SU-DHL-6 (cell line): ENCODE data around the gene GRIA1.

Experiments
- H2AFZ ChIP-seq: fragments of 200-600 bp; sonication (generic); 2 replicates; pipeline ENCODE4 v1.6.1; 2014; ENCODE audit warnings: low read depth, mild to moderate bottlenecking, moderate library complexity, mixed read lengths, antibody characterized with exemption, low read length; ENCODE audit not compliant: severe bottlenecking
- H3F3A ChIP-seq: fragments of 200-600 bp; shearing (Covaris generic); 2 replicates; pipeline ENCODE4 v1.6.0; 2016; ENCODE audit warnings: antibody characterized with exemption, mild to moderate bottlenecking; ENCODE audit not compliant: insufficient read depth
- H3K27ac ChIP-seq: fragments of 200-600 bp; sonication (generic); 2 replicates; pipeline ENCODE4 v1.5.1; 2016; ENCODE audit warnings: low read depth, mild to moderate bottlenecking, low read length, moderate library complexity, mixed read lengths
- H3K27me3 ChIP-seq: fragments of 200-600 bp; sonication (generic), shearing (Covaris generic); 2 replicates; pipeline ENCODE4 v1.6.0; 2014; ENCODE audit warnings: mild to moderate bottlenecking, low read length
- H3K36me3 ChIP-seq: fragments of 200-600 bp; sonication (generic); 2 replicates; pipeline ENCODE4 v1.6.1; 2014; ENCODE audit warnings: mild to moderate bottlenecking, low read length, mixed read lengths
- H3K4me2 ChIP-seq: fragments of 300-600, 200-600 bp; shearing (Covaris generic), sonication (generic); 2 replicates; pipeline ENCODE4 v1.6.0; 2014; ENCODE audit warnings: low read length, low read depth, mild to moderate bottlenecking; ENCODE audit not compliant: poor library complexity, severe bottlenecking
- H3K4me3 ChIP-seq: fragments of 200-600 bp; sonication (generic); 2 replicates; pipeline ENCODE4 v1.5.1; 2014; ENCODE audit warnings: antibody characterized with exemption, low read length, mild to moderate bottlenecking, mixed read lengths; ENCODE audit not compliant: insufficient read depth, poor library complexity, severe bottlenecking
- H3K79me2 ChIP-seq: fragments of 200-600 bp; sonication (generic); 2 replicates; pipeline ENCODE4 v1.6.1; 2014; ENCODE audit warnings: mild to moderate bottlenecking, low read length, moderate library complexity; ENCODE audit not compliant: insufficient read depth
- H3K9ac ChIP-seq: fragments of 200-600 bp; sonication (generic); 2 replicates; pipeline ENCODE4 v1.7.0; 2014; ENCODE audit warnings: mild to moderate bottlenecking, low read length
- H3K9me2 ChIP-seq: fragments of 200-600 bp; sonication (generic); replicated peaks from 2 replicates; pipeline ENCODE4 v1.6.1; 2014; ENCODE audit warnings: low read length; ENCODE audit not compliant: insufficient read depth
- H3K9me3 ChIP-seq: fragments of 200-600 bp; sonication (generic); 2 replicates; pipeline ENCODE4 v1.6.1; 2014; ENCODE audit warnings: low read length, mixed read lengths; ENCODE audit not compliant: insufficient read depth
- H4K20me1 ChIP-seq: fragments of 200-600 bp; sonication (generic); 2 replicates; pipeline ENCODE4 v1.6.1; 2014; ENCODE audit warnings: low read depth, mild to moderate bottlenecking, antibody characterized with exemption, low read length, moderate library complexity, mixed read lengths
- CTCF ChIP-seq: fragments of 200-600 bp; sonication (generic); IDR thresholded peaks from one replicate; pipeline ENCODE4 v1.5.1; 2017; ENCODE audit warnings: antibody characterized with exemption, mild to moderate bottlenecking, low read length, moderate library complexity; ENCODE audit not compliant: insufficient read depth, poor library complexity, severe bottlenecking
- EZH2phosphoT487 ChIP-seq: fragments of 200-600 bp; sonication (generic), shearing (Covaris generic); conservative IDR thresholded peaks from 2 replicates; pipeline ENCODE4 v1.6.1; 2018; ENCODE audit warnings: mild to moderate bottlenecking, antibody characterized with exemption, low read length, moderate library complexity, mixed read lengths

GRIA1 gene

GRCh38 chr5:153640293-153640692, 149.8 kb downstream of the GRIA1 start:
- no peak overlapping the region for H2AFZ ChIP-seq
- no peaks in the 10 kb centered on the region for H3K9me2 ChIP-seq
- no peak for TF ChIP-seq EZH2phosphoT487
- TF ChIP-seq CTCF: no peak
- no peaks in the 10 kb centered on the region for H4K20me1 ChIP-seq
- H3K27me3 ChIP-seq: no peaks in the 10 kb centered on the region
- no peaks in the 10 kb centered on the region for H3F3A ChIP-seq
- H3K79me2 ChIP-seq: no peaks in the 10 kb centered on the region
- H3K27ac ChIP-seq: no peak overlapping the region
- H3K36me3 ChIP-seq: no peaks in the 10 kb centered on the region
- no peak overlapping the region for H3K9ac ChIP-seq
- H3K9me3 ChIP-seq: no peaks in the 10 kb centered on the region
- no peak overlapping the region for H3K4me2 ChIP-seq
- no peak overlapping the region for H3K4me3 ChIP-seq

GRCh38 chr5:153641183-153641688, 150.8 kb downstream of the GRIA1 start:
- H3K27me3 ChIP-seq: no peaks in the 10 kb centered on the region
- no peaks in the 10 kb centered on the region for H3K9me2 ChIP-seq
- H3F3A ChIP-seq: no peaks in the 10 kb centered on the region
- H3K9me3 ChIP-seq: no peaks in the 10 kb centered on the region
- H2AFZ ChIP-seq: no peak overlapping the region
- H3K4me3 ChIP-seq: no peak overlapping the region
- no peak overlapping the region for H3K27ac ChIP-seq
- no peak overlapping the region for H3K9ac ChIP-seq
- H3K79me2 ChIP-seq: no peaks in the 10 kb centered on the region
- H3K4me2 ChIP-seq: no peak overlapping the region
- no peaks in the 10 kb centered on the region for H3K36me3 ChIP-seq
- no peak for TF ChIP-seq CTCF
- TF ChIP-seq EZH2phosphoT487: no peak
- H4K20me1 ChIP-seq: no peaks in the 10 kb centered on the region

- no peaks in the 10 kb centered on the region for H3K9me3 ChIP-seq
- no peak overlapping the region for H3K4me3 ChIP-seq
- H3K9ac ChIP-seq: no peak overlapping the region
- no peaks in the 10 kb centered on the region for H3K79me2 ChIP-seq
- H3K4me2 ChIP-seq: no peak overlapping the region
- no peak overlapping the region for H3K27ac ChIP-seq
- no peaks in the 10 kb centered on the region for H3F3A ChIP-seq
- no peak for TF ChIP-seq CTCF
- no peak for TF ChIP-seq EZH2phosphoT487
- no peaks in the 10 kb centered on the region for H4K20me1 ChIP-seq
- no peaks in the 10 kb centered on the region for H3K36me3 ChIP-seq
- H2AFZ ChIP-seq: no peak overlapping the region
- H3K27me3 ChIP-seq: no peaks in the 10 kb centered on the region
- H3K9me2 ChIP-seq: no peaks in the 10 kb centered on the region
Observed at GRCh38 chr5:153654504-153655200, 164.2 kb downstream of the GRIA1 start.
